HepG2 (cell line): Measurements from ENCODE around the gene SPATA13. TPM values are rescaled to one million over a fixed set of nuclear protein-coding genes. Genes with fewer than 3 reads are reported as not detected.
A peak's percentile ranks its signal among the peaks of the same experiment; 100 is the strongest.

ENCODE experiments used
- ATAC-seq: fragments of 200-7000 bp; cut with Tn5 transposase; 3 replicates; pipeline ENCODE4 v1.9.1; 2020; ENCODE audit warnings: mild to moderate bottlenecking, moderate library complexity
- BruUV-seq: library from RNA; stranded (reverse); fragments of 400-500 nt; replicated peaks from 2 replicates; lab custom pipeline; 2021; lab: Mats Ljungman, UMichigan
- CTCF ChIA-PET: fragments of 300-600 bp; formaldehyde crosslinking; extraction: SDS; loops from one replicate; lab custom pipeline; 2021; ENCODE audit warnings: low total read pairs, inconsistent platforms, low intra/inter-chr PET ratio; lab: Yijun Ruan, JAX
- POLR2A ChIA-PET: fragments of 350-600 bp; sonication (Branson Sonifier 250); formaldehyde crosslinking; loops from one replicate; lab custom pipeline; 2020; ENCODE audit warnings: antibody characterized with exemption, inconsistent platforms; lab: Yijun Ruan, JAX
- DNase-seq: peaks from one replicate; pipeline ENCODE4 v3.0.0-alpha.2; 2015; ENCODE audit warnings: low spot score
- FAIRE-seq: peaks from 3 replicates; lab custom pipeline; 2011; peaks lifted over from hg19 to GRCh38; lab: Jason Lieb, UNC
- H2AFZ ChIP-seq: one replicate; pipeline ENCODE4 v1.6.1; 2011; ENCODE audit warnings: low read length, inconsistent platforms
- H3K27ac ChIP-seq: fragments of 300-600 bp; 3 replicates; pipeline ENCODE4 v1.8.0; 2011; ENCODE audit warnings: mixed run types, mild to moderate bottlenecking, mixed read lengths, low read length, inconsistent platforms; ENCODE audit not compliant: insufficient read depth; ENCODE audit errors: extremely low read length
- H3K27me3 ChIP-seq, 2 experiments: fragments of 200-600 bp in 1 of 2; 2 replicates in 1 of 2; 3 replicates in 1 of 2; pipeline versions ENCODE4 v1.6.0 to v1.8.0; 2011; ENCODE audit warnings: low read length in 2 of 2, mild to moderate bottlenecking in 2 of 2, moderate library complexity in 2 of 2, inconsistent platforms in 1 of 2; ENCODE audit not compliant: insufficient read depth in 2 of 2, control insufficient read depth in 1 of 2
- H3K36me3 ChIP-seq, 2 experiments: fragments of 200-600 bp in 1 of 2; replicated peaks in 1 of 2; 2 replicates in 1 of 2; 3 replicates in 1 of 2; pipeline versions ENCODE4 v1.5.1 to v1.8.0; 2011; ENCODE audit warnings: low read length in 2 of 2, inconsistent platforms in 1 of 2; ENCODE audit not compliant: insufficient read depth in 2 of 2, control insufficient read depth in 1 of 2
- H3K4me1 ChIP-seq: 2 replicates; pipeline ENCODE4 v1.5.1; 2012; ENCODE audit warnings: low read length, inconsistent platforms; ENCODE audit not compliant: insufficient read depth
- H3K4me2 ChIP-seq: 2 replicates; pipeline ENCODE4 v1.6.0; 2011; ENCODE audit warnings: low read depth, low read length, inconsistent platforms
- H3K4me3 ChIP-seq, 3 experiments: fragments of 200-600 bp in 1 of 3; sonication (generic), shearing (Covaris generic) in 1 of 3; replicated peaks in 1 of 3; 2 replicates each; pipeline ENCODE4 v1.5.1; 2011 to 2016; ENCODE audit warnings: low read length in 3 of 3, inconsistent platforms in 2 of 3, low read depth in 2 of 3, mild to moderate bottlenecking in 2 of 3, control low read depth in 1 of 3, mixed read lengths in 1 of 3; ENCODE audit not compliant: insufficient read depth in 1 of 3
- H3K79me2 ChIP-seq: one replicate; pipeline ENCODE4 v1.6.1; 2011; ENCODE audit warnings: low read length, inconsistent platforms; ENCODE audit not compliant: insufficient read depth
- H3K9ac ChIP-seq: 2 replicates; pipeline ENCODE4 v1.6.0; 2011; ENCODE audit warnings: mild to moderate bottlenecking, low read depth, low read length, inconsistent platforms; ENCODE audit not compliant: insufficient read depth
- H3K9me3 ChIP-seq: 2 replicates; pipeline ENCODE4 v1.5.1; 2012; ENCODE audit warnings: mild to moderate bottlenecking, low read length
- H4K20me1 ChIP-seq: 2 replicates; pipeline ENCODE4 v1.6.0; 2011; ENCODE audit warnings: inconsistent platforms, mild to moderate bottlenecking, low read length, moderate library complexity; ENCODE audit not compliant: insufficient read depth
- ATF7 ChIP-seq, 2 experiments: fragments of 450-650 bp in 1 of 2; sonication (generic) in 1 of 2; formaldehyde crosslinking in 1 of 2; IDR thresholded peaks; 2 replicates each; pipeline versions ENCODE4 v1.4.0 to v1.6.1; 2016 to 2020; ENCODE audit warnings: antibody characterized with exemption in 1 of 2, mild to moderate bottlenecking in 1 of 2, missing genetic modification reagents in 1 of 2
- JUNB ChIP-seq: sonication (generic); formaldehyde crosslinking; IDR thresholded peaks from 2 replicates; pipeline ENCODE4 v1.8.0; 2022; ENCODE audit warnings: missing genetic modification reagents, mild to moderate bottlenecking, borderline replicate concordance
- ZNF263 ChIP-seq: sonication (generic); formaldehyde crosslinking; IDR thresholded peaks from 2 replicates; pipeline ENCODE4 v1.4.0; 2020; ENCODE audit warnings: missing genetic modification reagents
- ZNF318 ChIP-seq: sonication (generic); formaldehyde crosslinking; IDR thresholded peaks from 2 replicates; pipeline ENCODE4 v1.4.0; 2020; ENCODE audit warnings: mild to moderate bottlenecking, missing genetic modification reagents
- ZNF33A ChIP-seq: sonication (generic); formaldehyde crosslinking; IDR thresholded peaks from 2 replicates; pipeline ENCODE4 v1.5.1; 2020; ENCODE audit warnings: missing genetic modification reagents, mild to moderate bottlenecking, moderate library complexity, borderline replicate concordance
- WGBS: methylation state at CpG from one replicate; pipeline ENCODE4 v1.1.6; 2017; ENCODE audit warnings: low lambda C conversion rate; 5-methylcytosine and 5-hydroxymethylcytosine counted together
- in situ Hi-C: cut with HindIII; loops from 2 replicates; pipeline ENCODE4 v1.10.0; 2017; ENCODE audit warnings: low pct_unique_long_range_greater_than_20kb; ENCODE audit not compliant: extremely low pct_ligation_motif_present
- intact Hi-C: fragments of 100-400 bp; cut with micrococcal nuclease; formaldehyde crosslinking; loops from one replicate; pipeline ENCODE4 v1.10.0; 2022; ENCODE audit not compliant: unreplicated experiment
- polyA plus RNA-seq, 8 experiments: library from polyadenylated mRNA; depleted of rRNA in 3 of 8; stranded (reverse) in 7 of 8; unstranded in 1 of 8; fragments of >200 nt; fragmentation: Illumina TruSeq in 4 of 8; extraction: Trizol in 4 of 8; gene quantifications; 2 replicates each; pipeline versions ENCODE4 v1.2.1 to v1.2.3, GENCODE V29; 2011 to 2016; ENCODE audit warnings: low read depth in 4 of 8, missing spikeins in 1 of 8, mixed read lengths in 1 of 8; ENCODE audit not compliant: insufficient read depth in 1 of 8
- total RNA-seq, 5 experiments: library from RNA; depleted of rRNA; stranded (reverse); fragments of >200 nt; fragmentation: Illumina TruSeq; extraction: Trizol; gene quantifications; 2 replicates each; pipeline ENCODE4 v1.2.3, GENCODE V29; 2016; ENCODE audit warnings: low read depth in 1 of 5
- TF ChIP-seq, protein P1 (sequence below): sonication (generic); formaldehyde crosslinking; IDR thresholded peaks from 2 replicates; pipeline ENCODE4 v1.5.0; 2020; ENCODE audit warnings: mild to moderate bottlenecking, missing genetic modification reagents, borderline replicate concordance

Gene SPATA13
- total and polyA plus RNA-seq, 2 of the 13 experiments (the other 11 are each of a cell fraction or from before 2014, with no cell fraction given): 11.3 to 14.2 TPM

DNA sequence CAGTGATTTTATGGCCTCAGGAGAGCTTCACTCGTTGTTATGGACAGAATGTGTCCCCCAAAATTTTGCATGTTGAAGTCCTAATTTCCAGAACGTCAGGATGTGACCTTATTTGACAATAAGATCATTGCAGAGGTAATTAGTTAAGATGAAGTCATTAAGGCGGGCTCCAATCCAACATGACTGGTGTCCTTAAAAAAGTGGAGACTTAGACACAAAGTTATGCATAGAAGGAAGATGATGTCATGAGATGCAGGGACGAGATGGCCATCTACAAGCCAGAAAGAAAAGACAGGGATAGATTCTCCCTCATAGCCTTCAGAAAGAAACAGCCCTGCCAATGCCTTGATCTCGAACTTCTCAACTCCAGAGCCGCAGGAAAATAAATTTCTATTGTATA is 25.8 kb upstream of the SPATA13 start:
- H3K9ac ChIP-seq: no peak overlapping the region
- no peak overlapping the region for H3K4me2 ChIP-seq
- BruUV-seq: no TSS peak
- H3K27ac ChIP-seq: no peak overlapping the region
- POLR2A ChIA-PET: no interaction called here
- ATAC-seq: no peak
- TF ChIP-seq ATF7 (IDR thresholded peaks at IDR 0.05) (peak; percentile 51), ATF7 (CRISPR knock-in tag; IDR thresholded peaks at IDR 0.05) (no peak), ZNF263 (CRISPR knock-in tag) (no peak), JUNB (CRISPR knock-in tag) (no peak), ZNF318 (no peak), ZNF33A (CRISPR knock-in tag) (no peak)
- TF ChIP-seq, protein P1, sequence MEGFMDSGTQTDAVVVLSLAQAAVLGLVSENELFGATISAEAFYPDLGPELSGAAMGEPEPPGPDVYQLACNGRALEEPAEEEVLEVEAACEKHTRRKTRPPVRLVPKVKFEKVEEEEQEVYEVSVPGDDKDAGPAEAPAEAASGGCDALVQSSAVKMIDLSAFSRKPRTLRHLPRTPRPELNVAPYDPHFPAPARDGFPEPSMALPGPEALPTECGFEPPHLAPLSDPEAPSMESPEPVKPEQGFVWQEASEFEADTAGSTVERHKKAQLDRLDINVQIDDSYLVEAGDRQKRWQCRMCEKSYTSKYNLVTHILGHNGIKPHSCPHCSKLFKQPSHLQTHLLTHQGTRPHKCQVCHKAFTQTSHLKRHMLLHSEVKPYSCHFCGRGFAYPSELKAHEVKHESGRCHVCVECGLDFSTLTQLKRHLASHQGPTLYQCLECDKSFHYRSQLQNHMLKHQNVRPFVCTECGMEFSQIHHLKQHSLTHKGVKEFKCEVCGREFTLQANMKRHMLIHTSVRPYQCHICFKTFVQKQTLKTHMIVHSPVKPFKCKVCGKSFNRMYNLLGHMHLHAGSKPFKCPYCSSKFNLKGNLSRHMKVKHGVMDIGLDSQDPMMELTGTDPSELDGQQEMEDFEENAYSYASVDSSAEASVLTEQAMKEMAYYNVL (CRISPR knock-in tag): no peak
- H3K4me1 ChIP-seq: peaks cover 9% of the 10 kb centered on the region
- CTCF ChIA-PET: no interaction called here
- H3K36me3 ChIP-seq: no peaks in the 10 kb centered on the region
- no peak overlapping the region for H2AFZ ChIP-seq
- 28% methylated on average over 6 of the region's 6 CpGs for WGBS
- in situ Hi-C loops: no loop called here
- H3K4me3 ChIP-seq: no peak overlapping the region
- intact Hi-C loops: no loop called here
- no peaks in the 10 kb centered on the region for H4K20me1 ChIP-seq
- H3K27me3 ChIP-seq: peaks cover 0 to 18% of the 10 kb centered on the region in 2 experiments; a peak in 3 of 5 replicates
- no peak for DNase-seq
- H3K9me3 ChIP-seq: peaks cover 10% of the 10 kb centered on the region
- FAIRE-seq: no peak
- H3K79me2 ChIP-seq: no peaks in the 10 kb centered on the region
